SK-N-SH (cell line): Measurements from ENCODE around the gene UBE2L5. TPM values are rescaled to one million over a fixed set of nuclear protein-coding genes. Genes with fewer than 3 reads are reported as not detected.

Experiments
- CTCF ChIA-PET: fragments of 300-600, 350-600 bp; formaldehyde crosslinking; extraction: SDS; loops from one replicate; lab custom pipeline; 2021; lab: Yijun Ruan, JAX
- POLR2A ChIA-PET: fragments of 350-600 bp; sonication (Branson Sonifier 250); formaldehyde crosslinking; extraction: SDS; loops from one replicate; lab custom pipeline; 2020; ENCODE audit warnings: antibody characterized with exemption, inconsistent platforms; lab: Yijun Ruan, JAX
- DNase-seq: peaks from one replicate; pipeline ENCODE4 v3.0.0; 2012
- H2AFZ ChIP-seq: fragments of 200-600 bp; sonication (generic); 2 replicates; pipeline ENCODE4 v1.8.1; 2016; ENCODE audit warnings: antibody characterized with exemption, mild to moderate bottlenecking, low read depth
- H3F3A ChIP-seq: fragments of 200-600 bp; sonication (generic); replicated peaks from 2 replicates; pipeline ENCODE3; 2016; ENCODE audit warnings: antibody characterized with exemption, mild to moderate bottlenecking; ENCODE audit not compliant: insufficient read depth
- H3K27ac ChIP-seq, 2 experiments: fragments of 200-500 bp in 1 of 2; fragments of 200-600 bp in 1 of 2; sonication (Bioruptor generic) in 1 of 2; sonication (generic), shearing (Covaris generic) in 1 of 2; 2 replicates each; pipeline versions ENCODE4 v1.5.1 to v1.6.1; 2014 to 2016; ENCODE audit warnings: low read depth in 2 of 2, inconsistent platforms in 1 of 2, low read length in 1 of 2, mild to moderate bottlenecking in 1 of 2, mixed read lengths in 1 of 2
- H3K27me3 ChIP-seq: fragments of 200-600 bp; sonication (generic), shearing (Covaris generic); 2 replicates; pipeline ENCODE4 v1.6.1; 2016; ENCODE audit warnings: mixed run types; ENCODE audit not compliant: insufficient read depth
- H3K36me3 ChIP-seq, 2 experiments: fragments of 200-500 bp in 1 of 2; fragments of 200-600 bp in 1 of 2; sonication (Bioruptor generic) in 1 of 2; sonication (generic) in 1 of 2; replicated peaks in 1 of 2; 2 replicates each; pipeline versions ENCODE3 to v1.5.1; 2014 to 2016; ENCODE audit warnings: low read length in 1 of 2, mild to moderate bottlenecking in 1 of 2; ENCODE audit not compliant: insufficient read depth in 2 of 2, control insufficient read depth in 1 of 2
- H3K4me1 ChIP-seq, 2 experiments: fragments of 200-500 bp in 1 of 2; fragments of 200-600 bp in 1 of 2; sonication (Bioruptor generic) in 1 of 2; sonication (generic), shearing (Covaris generic) in 1 of 2; 2 replicates each; pipeline versions ENCODE4 v1.5.1 to v1.6.1; 2014 to 2016; ENCODE audit warnings: low read depth in 1 of 2, low read length in 1 of 2, mixed run types in 1 of 2; ENCODE audit not compliant: insufficient read depth in 2 of 2, control insufficient read depth in 1 of 2
- H3K4me2 ChIP-seq: fragments of 200-600 bp; sonication (generic), shearing (Covaris generic); 2 replicates; pipeline ENCODE4 v1.6.1; 2017; ENCODE audit warnings: mixed run types
- H3K4me3 ChIP-seq, 2 experiments: fragments of 200-500 bp in 1 of 2; fragments of 200-600 bp in 1 of 2; sonication (Bioruptor generic) in 1 of 2; sonication (generic), shearing (Covaris generic) in 1 of 2; 2 replicates each; pipeline versions ENCODE4 v1.5.1 to v1.8.1; 2014 to 2016; ENCODE audit warnings: low read depth in 2 of 2, inconsistent platforms in 1 of 2, low read length in 1 of 2, mild to moderate bottlenecking in 1 of 2, mixed read lengths in 1 of 2, moderate library complexity in 1 of 2
- H3K79me2 ChIP-seq: fragments of 200-600 bp; sonication (generic); 2 replicates; pipeline ENCODE4 v1.8.1; 2017; ENCODE audit warnings: mild to moderate bottlenecking; ENCODE audit not compliant: insufficient read depth
- H3K9ac ChIP-seq: fragments of 200-600 bp; sonication (generic); 2 replicates; pipeline ENCODE4 v1.6.1; 2017; ENCODE audit warnings: mixed run types
- H3K9me2 ChIP-seq: fragments of 200-600 bp; sonication (generic); 2 replicates; pipeline ENCODE4 v1.6.1; 2017; ENCODE audit warnings: mixed run types
- H3K9me3 ChIP-seq: fragments of 200-600 bp; sonication (generic); 2 replicates; pipeline ENCODE4 v1.6.1; 2017; ENCODE audit warnings: mixed run types, mild to moderate bottlenecking, moderate library complexity
- H4K20me1 ChIP-seq: fragments of 200-600 bp; sonication (generic); 2 replicates; pipeline ENCODE4 v1.6.1; 2017; ENCODE audit warnings: mild to moderate bottlenecking, mixed run types; ENCODE audit not compliant: insufficient read depth
- ELF1 ChIP-seq: IDR thresholded peaks from 2 replicates; pipeline ENCODE4 v1.4.0; 2012
- EP300 ChIP-seq, 2 experiments: IDR thresholded peaks; 2 replicates each; pipeline versions ENCODE4 v1.4.0 to v1.6.1; 2012; ENCODE audit warnings: borderline replicate concordance in 1 of 2, low read depth in 1 of 2, low read length in 1 of 2
- EZH2phosphoT487 ChIP-seq: fragments of 200-600 bp; sonication (generic); IDR thresholded peaks from 2 replicates; pipeline ENCODE4 v1.6.1; 2017; ENCODE audit warnings: low read depth, mixed run types, mild to moderate bottlenecking, antibody characterized with exemption, moderate library complexity, borderline replicate concordance
- FOSL2 ChIP-seq: IDR thresholded peaks from 2 replicates; pipeline ENCODE4 v1.4.0; 2012; ENCODE audit warnings: low read depth, mild to moderate bottlenecking, moderate library complexity, borderline replicate concordance
- GABPA ChIP-seq: IDR thresholded peaks from 2 replicates; pipeline ENCODE4 v1.4.0; 2012; ENCODE audit warnings: low read depth, mild to moderate bottlenecking
- MAX ChIP-seq: IDR thresholded peaks from 2 replicates; pipeline ENCODE4 v1.4.0; 2012; ENCODE audit warnings: low read depth
- POLR2AphosphoS5 ChIP-seq: IDR thresholded peaks from 2 replicates; pipeline ENCODE4 v1.6.1; 2012; ENCODE audit warnings: low read depth, low read length
- REST ChIP-seq: IDR thresholded peaks from 2 replicates; pipeline ENCODE4 v1.6.1; 2012; ENCODE audit warnings: mild to moderate bottlenecking, low read depth, low read length, moderate library complexity
- RFX5 ChIP-seq: IDR thresholded peaks from 2 replicates; pipeline ENCODE4 v1.6.1; 2012; ENCODE audit warnings: mild to moderate bottlenecking, improper control_type of control experiment, low read length
- SIN3A ChIP-seq: IDR thresholded peaks from 2 replicates; pipeline ENCODE4 v1.6.1; 2012; ENCODE audit warnings: low read depth, mild to moderate bottlenecking, low read length, moderate library complexity, borderline replicate concordance
- TAF1 ChIP-seq: IDR thresholded peaks from 2 replicates; pipeline ENCODE4 v1.6.1; 2012; ENCODE audit warnings: low read depth, mild to moderate bottlenecking, low read length, moderate library complexity, borderline replicate concordance
- TEAD4 ChIP-seq: IDR thresholded peaks from 2 replicates; pipeline ENCODE4 v1.4.0; 2012; ENCODE audit warnings: mild to moderate bottlenecking, borderline replicate concordance; ENCODE audit not compliant: insufficient read depth
- WGBS: methylation state at CpG from one replicate; pipeline ENCODE4 v1.1.6; 2017; ENCODE audit warnings: low lambda C conversion rate; 5-methylcytosine and 5-hydroxymethylcytosine counted together
- polyA plus RNA-seq, 3 experiments: library from polyadenylated mRNA; depleted of rRNA; stranded (reverse); fragments of >200 nt; gene quantifications; 2 replicates each; pipeline ENCODE4 v1.2.3, GENCODE V29; 2012
- TF ChIP-seq, protein P1 (sequence below): IDR thresholded peaks from 2 replicates; pipeline ENCODE4 v1.4.0; 2012; ENCODE audit warnings: low read depth, borderline replicate concordance
- TF ChIP-seq, protein P2 (sequence below): fragments of 150-350 bp; IDR thresholded peaks from 2 replicates; pipeline ENCODE4 v1.6.1; 2016; ENCODE audit warnings: mild to moderate bottlenecking, low read depth, low read length

Gene UBE2L5
- polyA plus RNA-seq, 1 of the 3 experiments (the other 2 are of a cell fraction): 0.02 TPM

GRCh38 chr13:30423891-30424290 is 1.6 kb downstream of the UBE2L5 start:
- TF ChIP-seq REST: no peak
- TF ChIP-seq, protein P1, sequence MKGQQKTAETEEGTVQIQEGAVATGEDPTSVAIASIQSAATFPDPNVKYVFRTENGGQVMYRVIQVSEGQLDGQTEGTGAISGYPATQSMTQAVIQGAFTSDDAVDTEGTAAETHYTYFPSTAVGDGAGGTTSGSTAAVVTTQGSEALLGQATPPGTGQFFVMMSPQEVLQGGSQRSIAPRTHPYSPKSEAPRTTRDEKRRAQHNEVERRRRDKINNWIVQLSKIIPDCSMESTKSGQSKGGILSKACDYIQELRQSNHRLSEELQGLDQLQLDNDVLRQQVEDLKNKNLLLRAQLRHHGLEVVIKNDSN: no peak
- no peaks in the 10 kb centered on the region for H3K27me3 ChIP-seq
- H3K4me1 ChIP-seq: peaks cover 8 to 11% of the 10 kb centered on the region in 2 experiments; a peak in 2 of 4 replicates
- H3K79me2 ChIP-seq: no peaks in the 10 kb centered on the region
- ChIA-PET CTCF (interaction anchor here (1.0 to 1.2 kb wide), 2 partner anchors 9 to 291 kb away, joined by 3 to 5 read pairs; no protein-coding TSS in a partner anchor), POLR2A (no interaction called here)
- H3K9ac ChIP-seq: no peak overlapping the region
- no peak overlapping the region for H3K4me3 ChIP-seq
- no peaks in the 10 kb centered on the region for H4K20me1 ChIP-seq
- H3K27ac ChIP-seq: no peak overlapping the region
- no peak overlapping the region for H3K4me2 ChIP-seq
- WGBS: 100% methylated on average over 3 of the region's 3 CpGs
- no peaks in the 10 kb centered on the region for H3K36me3 ChIP-seq
- no peak overlapping the region for H2AFZ ChIP-seq
- no peaks in the 10 kb centered on the region for H3K9me3 ChIP-seq
- DNase-seq: no peak
- no peaks in the 10 kb centered on the region for H3K9me2 ChIP-seq
- H3F3A ChIP-seq: peaks cover 19% of the 10 kb centered on the region

GRCh38 chr13:30429235-30429634 is 6.9 kb downstream of the UBE2L5 start:
- TF ChIP-seq EZH2phosphoT487: no peak
- no peak for TF ChIP-seq TAF1
- TF ChIP-seq TEAD4: no peak
- TF ChIP-seq MAX: no peak
- TF ChIP-seq, protein P2, sequence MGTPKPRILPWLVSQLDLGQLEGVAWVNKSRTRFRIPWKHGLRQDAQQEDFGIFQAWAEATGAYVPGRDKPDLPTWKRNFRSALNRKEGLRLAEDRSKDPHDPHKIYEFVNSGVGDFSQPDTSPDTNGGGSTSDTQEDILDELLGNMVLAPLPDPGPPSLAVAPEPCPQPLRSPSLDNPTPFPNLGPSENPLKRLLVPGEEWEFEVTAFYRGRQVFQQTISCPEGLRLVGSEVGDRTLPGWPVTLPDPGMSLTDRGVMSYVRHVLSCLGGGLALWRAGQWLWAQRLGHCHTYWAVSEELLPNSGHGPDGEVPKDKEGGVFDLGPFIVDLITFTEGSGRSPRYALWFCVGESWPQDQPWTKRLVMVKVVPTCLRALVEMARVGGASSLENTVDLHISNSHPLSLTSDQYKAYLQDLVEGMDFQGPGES: no peak
- no peak for TF ChIP-seq ELF1
- no peak for TF ChIP-seq FOSL2
- no peak for TF ChIP-seq GABPA
- no peak for TF ChIP-seq RFX5
- TF ChIP-seq SIN3A: no peak
- TF ChIP-seq POLR2AphosphoS5: no peak
- no peak for TF ChIP-seq EP300 (IDR thresholded peaks at IDR 0.05; ENCODE audit: borderline replicate concordance in 1 of 2, low read depth in 1 of 2, low read length in 1 of 2)
- 0 out of 2 replicates have a peak overlapping the region, but pooled peaks have one; percentile 61 for H3K4me2 ChIP-seq
- no peak for DNase-seq
- no peak overlapping the region for H3K4me3 ChIP-seq
- H3K79me2 ChIP-seq: no peaks in the 10 kb centered on the region
- no peaks in the 10 kb centered on the region for H4K20me1 ChIP-seq
- peaks cover 36% of the 10 kb centered on the region for H3F3A ChIP-seq
- no peaks in the 10 kb centered on the region for H3K36me3 ChIP-seq
- no peak overlapping the region for H2AFZ ChIP-seq
- no peaks in the 10 kb centered on the region for H3K9me3 ChIP-seq
- H3K9ac ChIP-seq: no peak overlapping the region
- H3K27me3 ChIP-seq: no peaks in the 10 kb centered on the region
- CTCF ChIA-PET: interaction anchor here (0.6 to 1.1 kb wide), 2 partner anchors 35 to 314 kb away, joined by 3 read pairs; no protein-coding TSS in a partner anchor
- WGBS: 86% methylated on average over 3 of the region's 3 CpGs
- H3K9me2 ChIP-seq: no peaks in the 10 kb centered on the region
- peak overlapping the region in 1 of 2 experiments; percentile 85; a peak in 2 of 4 replicates for H3K27ac ChIP-seq
- POLR2A ChIA-PET: no interaction called here
- H3K4me1 ChIP-seq: peaks cover 0 to 21% of the 10 kb centered on the region in 2 experiments; a peak in 1 of 4 replicates
